ENCODE data around the gene KCNF1.
"Not testable (repeated sequence)": the region's sequence is repeated elsewhere in the genome, so short reads cannot be mapped to it uniquely, and the experiment has no call there.

The KCNF1 gene

DNA sequence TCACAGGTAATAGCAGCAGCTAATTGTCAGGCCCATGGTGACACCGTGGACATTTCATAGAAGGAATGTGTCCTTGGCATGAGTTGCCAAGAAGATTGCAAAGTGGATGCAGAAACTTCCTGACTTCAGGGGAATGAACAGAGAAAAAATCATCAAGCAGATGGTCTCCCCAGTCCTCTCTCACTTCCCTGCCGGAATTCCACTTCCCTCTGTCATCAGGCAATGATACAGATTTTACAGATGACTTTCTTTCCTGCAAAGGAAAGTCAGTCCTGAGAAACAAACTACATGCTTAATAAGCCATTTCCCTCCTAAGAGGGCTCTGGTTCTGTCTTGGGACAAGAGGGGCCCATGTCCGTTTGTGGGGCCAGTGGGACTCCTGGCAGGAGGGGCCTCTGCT is 45.7 kb downstream of the KCNF1 start:
- Histone ChIP-seq H3K79me2 (ENCODE audit: low read length) (no peaks in the 10 kb centered on the region), H3K36me3 (replicated peaks; ENCODE audit: insufficient read depth, low read length) (no peaks in the 10 kb centered on the region), H2AFZ (ENCODE audit: low read length) (no peak overlapping the region), H3K9me3 (replicated peaks; ENCODE audit: insufficient read depth, low read length) (no peaks in the 10 kb centered on the region), H3K9me2 (replicated peaks; ENCODE audit: insufficient read depth, low read length) (no peaks in the 10 kb centered on the region), H3K4me1 (ENCODE audit: low read length) (no peaks in the 10 kb centered on the region), H3K4me2 (ENCODE audit: low read depth, low read length) (no peak overlapping the region), H4K20me1 (ENCODE audit: insufficient read depth, low read length) (no peaks in the 10 kb centered on the region), H3K27ac (ENCODE audit: low read length) (no peak overlapping the region), H3F3A (ENCODE audit: insufficient read depth, low read length) (no peaks in the 10 kb centered on the region), H3K9ac (ENCODE audit: low read length) (no peak overlapping the region), H3K4me3 (ENCODE audit: low read length) (no peak overlapping the region), H3K27me3 (replicated peaks; ENCODE audit: insufficient read depth, low read length) (0 out of 2 replicates have a peak, but pooled peaks cover 5% of the 10 kb centered on the region)
- no peak for DNase-seq
- TF ChIP-seq, protein P1, sequence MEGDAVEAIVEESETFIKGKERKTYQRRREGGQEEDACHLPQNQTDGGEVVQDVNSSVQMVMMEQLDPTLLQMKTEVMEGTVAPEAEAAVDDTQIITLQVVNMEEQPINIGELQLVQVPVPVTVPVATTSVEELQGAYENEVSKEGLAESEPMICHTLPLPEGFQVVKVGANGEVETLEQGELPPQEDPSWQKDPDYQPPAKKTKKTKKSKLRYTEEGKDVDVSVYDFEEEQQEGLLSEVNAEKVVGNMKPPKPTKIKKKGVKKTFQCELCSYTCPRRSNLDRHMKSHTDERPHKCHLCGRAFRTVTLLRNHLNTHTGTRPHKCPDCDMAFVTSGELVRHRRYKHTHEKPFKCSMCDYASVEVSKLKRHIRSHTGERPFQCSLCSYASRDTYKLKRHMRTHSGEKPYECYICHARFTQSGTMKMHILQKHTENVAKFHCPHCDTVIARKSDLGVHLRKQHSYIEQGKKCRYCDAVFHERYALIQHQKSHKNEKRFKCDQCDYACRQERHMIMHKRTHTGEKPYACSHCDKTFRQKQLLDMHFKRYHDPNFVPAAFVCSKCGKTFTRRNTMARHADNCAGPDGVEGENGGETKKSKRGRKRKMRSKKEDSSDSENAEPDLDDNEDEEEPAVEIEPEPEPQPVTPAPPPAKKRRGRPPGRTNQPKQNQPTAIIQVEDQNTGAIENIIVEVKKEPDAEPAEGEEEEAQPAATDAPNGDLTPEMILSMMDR (IDR thresholded peaks at IDR 0.05; ENCODE audit: low read length), result no peak
- TF ChIP-seq EZH2 (optimal IDR thresholded peaks at IDR 0.05; ENCODE audit: low read depth, low read length), result no peak
- TF ChIP-seq EZH2phosphoT487 (IDR thresholded peaks at IDR 0.05; ENCODE audit: low read length), result no peak

DNA sequence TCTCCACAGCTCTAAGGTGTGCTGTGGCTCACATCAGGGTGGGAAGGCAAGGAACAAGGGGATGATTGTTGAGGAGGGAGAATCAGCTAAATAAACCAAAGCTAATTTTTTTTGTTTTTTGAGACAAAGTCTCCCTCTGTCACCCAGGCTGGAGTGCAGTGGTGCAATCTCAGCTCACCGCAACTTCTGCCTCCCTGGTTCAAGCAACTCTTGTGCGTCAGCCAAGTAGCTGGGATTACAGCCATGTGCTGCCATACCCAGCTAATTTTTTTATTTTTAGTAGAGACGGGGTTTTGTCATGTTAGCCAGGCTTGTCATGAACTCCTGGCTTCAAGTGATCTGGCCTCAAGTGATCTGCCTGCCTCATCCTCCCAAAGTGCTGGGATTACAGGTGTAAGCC is 46.7 kb downstream of the KCNF1 start:
- H4K20me1 ChIP-seq (ENCODE audit: insufficient read depth, low read length); H3K9ac ChIP-seq (ENCODE audit: low read length); H3K4me3 ChIP-seq (ENCODE audit: low read length); H3K4me1 ChIP-seq (ENCODE audit: low read length); H3K4me2 ChIP-seq (ENCODE audit: low read depth, low read length); H3K79me2 ChIP-seq (ENCODE audit: low read length); H3K36me3 ChIP-seq (replicated peaks; ENCODE audit: insufficient read depth, low read length); H3K9me2 ChIP-seq (replicated peaks; ENCODE audit: insufficient read depth, low read length); H3F3A ChIP-seq (ENCODE audit: insufficient read depth, low read length); H2AFZ ChIP-seq (ENCODE audit: low read length); H3K9me3 ChIP-seq (replicated peaks; ENCODE audit: insufficient read depth, low read length); H3K27ac ChIP-seq (ENCODE audit: low read length); DNase-seq: not testable (repeated sequence)
- peaks cover 12% of the 10 kb centered on the region; the same call in 1 of the 2 replicates for H3K27me3 ChIP-seq (replicated peaks; ENCODE audit: insufficient read depth, low read length)

DNA sequence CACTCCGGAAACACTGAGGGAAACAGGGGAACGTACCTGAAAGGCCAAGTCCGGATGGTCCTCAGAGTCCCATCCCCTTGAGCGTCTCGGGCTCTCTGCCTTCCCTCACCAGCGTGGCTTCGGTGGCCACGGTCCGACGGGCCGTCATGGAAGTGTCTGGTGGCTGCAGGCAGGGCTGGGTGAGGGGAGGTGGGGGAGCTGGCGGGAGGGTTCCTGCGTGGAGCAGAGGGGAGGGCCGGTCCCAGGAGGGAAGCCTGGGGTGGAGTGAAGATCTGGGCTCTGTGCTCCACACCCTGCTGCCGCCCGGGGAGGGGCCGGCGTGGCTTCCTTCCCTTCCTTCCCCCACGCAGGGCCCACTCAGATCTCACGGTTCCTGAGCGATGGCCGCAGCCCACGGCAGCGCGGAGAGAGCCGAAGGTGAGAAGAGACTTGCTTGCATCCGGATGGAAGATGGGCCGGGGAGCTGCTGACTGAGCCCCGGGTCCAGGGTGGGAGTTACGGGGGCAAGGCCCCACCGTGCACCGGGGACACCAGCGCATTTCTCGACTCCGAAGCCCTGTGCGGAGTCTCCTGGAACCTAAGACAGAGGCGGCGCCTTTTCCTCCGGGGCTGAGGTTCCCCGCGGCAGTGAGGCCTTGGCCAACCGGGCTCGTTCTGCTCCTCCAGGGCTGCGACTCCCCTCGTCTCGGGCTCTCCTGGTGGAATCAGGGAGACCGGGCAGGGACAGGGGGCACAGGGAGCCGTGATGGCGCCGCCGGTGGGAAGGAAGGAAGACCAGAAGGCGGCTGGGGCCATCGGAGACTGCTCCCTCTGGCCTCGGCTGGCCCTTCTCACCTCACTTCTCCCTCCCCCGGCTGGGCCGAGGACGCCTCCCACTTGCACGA is 49.1 kb downstream of the KCNF1 start:
- DNase-seq, result no peak
- Histone ChIP-seq H3K36me3 (replicated peaks; ENCODE audit: insufficient read depth, low read length) (no peaks in the 10 kb centered on the region), H2AFZ (ENCODE audit: low read length) (no peak overlapping the region), H3K27me3 (replicated peaks; ENCODE audit: insufficient read depth, low read length) (peaks cover 26% of the 10 kb centered on the region), H3K27ac (ENCODE audit: low read length) (no peak overlapping the region), H3K9me3 (replicated peaks; ENCODE audit: insufficient read depth, low read length) (no peaks in the 10 kb centered on the region), H3K9ac (ENCODE audit: low read length) (no peak overlapping the region), H3K4me1 (ENCODE audit: low read length) (no peaks in the 10 kb centered on the region), H3K9me2 (replicated peaks; ENCODE audit: insufficient read depth, low read length) (no peaks in the 10 kb centered on the region), H3K4me3 (ENCODE audit: low read length) (no peak overlapping the region), H3F3A (ENCODE audit: insufficient read depth, low read length) (no peaks in the 10 kb centered on the region), H4K20me1 (ENCODE audit: insufficient read depth, low read length) (no peaks in the 10 kb centered on the region), H3K79me2 (ENCODE audit: low read length) (no peaks in the 10 kb centered on the region), H3K4me2 (ENCODE audit: low read depth, low read length) (no peak overlapping the region)
- TF ChIP-seq EZH2 (optimal IDR thresholded peaks at IDR 0.05; ENCODE audit: low read depth, low read length) (no peak), EZH2phosphoT487 (IDR thresholded peaks at IDR 0.05; ENCODE audit: low read length) (no peak)
- TF ChIP-seq, protein P1 (IDR thresholded peaks at IDR 0.05; ENCODE audit: low read length), result no peak

DNA sequence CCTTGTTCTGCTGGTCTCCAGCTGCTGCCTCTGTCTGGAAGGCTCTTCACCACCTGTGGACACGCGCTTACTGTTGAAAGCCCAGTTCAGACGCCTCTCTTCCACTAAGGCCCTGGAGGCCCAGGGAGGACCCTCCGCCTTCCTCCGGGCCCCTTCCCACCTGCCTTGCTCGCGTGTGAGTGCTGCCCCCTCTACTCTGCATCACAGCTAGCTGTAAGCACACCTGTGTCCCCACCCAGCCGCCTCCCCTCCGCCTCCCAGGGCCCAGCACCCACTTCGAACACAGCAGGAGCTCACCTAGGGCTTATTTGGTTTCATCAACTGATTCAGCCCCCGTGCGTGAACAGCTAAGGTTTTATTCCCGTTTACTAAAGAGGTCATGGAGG is 49.7 kb downstream of the KCNF1 start:
- no peaks in the 10 kb centered on the region for H3K9me2 ChIP-seq (replicated peaks; ENCODE audit: insufficient read depth, low read length)
- H3K4me2 ChIP-seq (ENCODE audit: low read depth, low read length), result no peak overlapping the region
- no peaks in the 10 kb centered on the region for H3K36me3 ChIP-seq (replicated peaks; ENCODE audit: insufficient read depth, low read length)
- H3K9ac ChIP-seq (ENCODE audit: low read length), result no peak overlapping the region
- no peaks in the 10 kb centered on the region for H3K4me1 ChIP-seq (ENCODE audit: low read length)
- TF ChIP-seq, protein P1 (IDR thresholded peaks at IDR 0.05; ENCODE audit: low read length), result no peak
- TF ChIP-seq EZH2 (optimal IDR thresholded peaks at IDR 0.05; ENCODE audit: low read depth, low read length), result no peak
- TF ChIP-seq EZH2phosphoT487 (IDR thresholded peaks at IDR 0.05; ENCODE audit: low read length), result no peak
- H2AFZ ChIP-seq (ENCODE audit: low read length), result no peak overlapping the region
- H4K20me1 ChIP-seq (ENCODE audit: insufficient read depth, low read length), result no peaks in the 10 kb centered on the region
- H3K27me3 ChIP-seq (replicated peaks; ENCODE audit: insufficient read depth, low read length), result peaks cover 26% of the 10 kb centered on the region
- no peaks in the 10 kb centered on the region for H3K79me2 ChIP-seq (ENCODE audit: low read length)
- no peak for DNase-seq
- H3K4me3 ChIP-seq (ENCODE audit: low read length), result no peak overlapping the region
- H3F3A ChIP-seq (ENCODE audit: insufficient read depth, low read length), result no peaks in the 10 kb centered on the region
- H3K27ac ChIP-seq (ENCODE audit: low read length), result no peak overlapping the region
- no peaks in the 10 kb centered on the region for H3K9me3 ChIP-seq (replicated peaks; ENCODE audit: insufficient read depth, low read length)
